Ammon's horn (tissue), 1 donor: ENCODE measurements around the gene MCM3.
A peak's percentile ranks its signal among the peaks of the same experiment; 100 is the strongest.

Experiments used
- DNase-seq: peaks from one replicate; pipeline ENCODE4 v3.0.0-alpha.2; 2016; ENCODE audit warnings: low spot score

MCM3 gene

DNA sequence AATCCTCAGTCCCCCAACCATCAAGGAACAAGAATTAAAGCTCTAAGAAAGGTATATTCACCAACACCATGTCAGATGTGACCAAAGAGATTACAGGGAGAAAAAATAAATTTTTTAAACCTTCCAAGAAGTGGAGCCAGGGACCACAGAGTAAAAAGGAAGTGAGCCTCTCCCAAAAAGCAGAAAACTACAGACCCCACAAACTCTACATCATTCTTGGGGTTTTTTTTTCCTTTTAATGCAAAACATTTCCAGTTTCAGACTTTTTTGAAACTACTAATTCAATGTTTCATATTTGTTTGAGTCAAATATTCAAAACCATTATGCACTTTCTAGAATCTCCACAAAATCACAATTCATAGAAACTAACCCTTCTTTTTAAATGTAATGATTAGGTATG is 33.4 kb downstream of the MCM3 start:
- no peak for DNase-seq

DNA sequence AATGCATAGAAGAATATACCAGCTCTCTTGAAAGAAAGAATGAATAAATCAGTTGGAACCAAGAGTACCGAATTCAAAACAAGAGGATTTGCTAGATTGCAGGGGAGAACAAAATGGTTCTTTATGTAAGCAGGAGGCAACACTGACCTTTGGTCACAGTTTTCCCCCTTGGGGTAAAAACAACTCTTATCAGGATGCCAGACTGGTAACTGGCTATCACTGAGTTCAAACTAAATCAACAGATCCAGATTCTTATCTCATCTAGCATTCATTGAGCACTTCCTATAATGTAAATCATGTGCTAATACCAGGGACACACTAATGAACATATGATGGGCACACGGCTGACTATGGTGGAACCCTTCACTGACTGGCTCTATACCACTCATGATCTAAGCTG is 35.5 kb downstream of the MCM3 start:
- DNase-seq, result no peak

DNA sequence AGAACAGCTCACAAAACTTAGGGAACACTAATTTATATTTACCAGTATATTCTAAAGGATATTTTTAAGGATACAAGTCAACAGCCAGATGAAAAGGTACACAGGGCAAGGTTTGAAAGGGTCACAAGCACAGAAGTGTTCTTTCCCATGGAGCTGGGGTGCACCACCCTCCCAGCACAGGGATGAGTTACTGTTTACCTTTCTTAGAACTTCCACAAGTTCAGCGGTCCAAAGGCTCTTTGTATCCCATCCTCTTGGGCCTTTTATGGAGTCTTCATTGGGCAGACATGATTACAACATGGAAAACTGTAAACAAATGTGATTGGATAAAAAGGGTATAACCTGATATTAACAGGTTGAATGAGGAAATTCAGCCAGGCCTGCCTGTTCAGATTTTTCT is 39.1 kb downstream of the MCM3 start:
- no peak for DNase-seq

DNA sequence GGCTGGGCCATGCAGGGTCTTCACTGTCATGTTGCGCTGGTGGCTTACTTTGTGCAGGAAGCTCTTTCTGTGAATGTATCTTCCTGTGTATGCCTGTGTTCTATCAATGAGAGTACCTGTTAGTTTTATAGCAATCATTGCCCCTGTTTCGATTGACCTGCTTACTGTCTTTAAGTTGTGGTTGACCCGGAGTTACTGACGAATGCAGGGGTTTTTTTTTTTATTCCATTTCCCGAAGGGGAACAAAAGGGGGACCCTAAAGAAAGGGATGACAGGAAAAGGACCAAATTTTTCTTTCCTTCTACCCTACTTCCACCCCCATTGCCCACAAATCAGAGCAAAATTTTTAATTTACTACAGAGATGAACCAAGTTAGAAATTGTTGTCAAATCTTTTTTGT is 40.1 kb downstream of the MCM3 start, which contains the start of gene IL17F:
IL17F (minus strand) TSS at position 101 of the 400 bp plus-strand sequence; CDS start at position 30, 71 bp downstream.
- no peak for DNase-seq

DNA sequence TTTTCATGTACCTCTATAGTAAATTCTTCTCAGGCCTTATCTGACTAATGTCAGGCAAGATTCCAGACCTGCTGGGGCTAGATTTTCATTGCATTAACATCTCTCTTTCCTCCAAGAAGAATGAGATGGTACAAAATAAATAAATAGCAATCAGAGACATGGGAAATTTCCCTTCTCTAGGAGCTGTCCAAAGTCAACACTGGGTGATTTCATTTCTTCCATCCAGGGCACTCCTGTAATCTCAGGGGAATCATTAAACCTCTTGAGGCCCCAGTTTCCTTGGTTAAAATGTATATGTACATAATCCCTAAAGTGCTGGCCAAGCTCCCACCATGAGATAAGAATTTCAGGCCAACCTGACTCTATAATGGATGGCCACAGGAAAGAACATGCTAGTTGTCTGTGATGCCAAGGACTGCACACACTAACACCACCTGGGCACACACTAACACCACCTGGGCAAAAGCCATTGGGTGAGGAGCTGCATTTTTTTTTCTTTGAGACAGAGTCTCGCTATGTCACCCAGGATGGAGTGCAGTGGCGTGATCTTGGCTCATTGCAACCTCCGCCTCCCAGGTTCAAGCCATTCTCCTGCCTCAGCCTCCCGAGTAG is 41.2 kb downstream of the MCM3 start:
- DNase-seq, result no peak

DNA sequence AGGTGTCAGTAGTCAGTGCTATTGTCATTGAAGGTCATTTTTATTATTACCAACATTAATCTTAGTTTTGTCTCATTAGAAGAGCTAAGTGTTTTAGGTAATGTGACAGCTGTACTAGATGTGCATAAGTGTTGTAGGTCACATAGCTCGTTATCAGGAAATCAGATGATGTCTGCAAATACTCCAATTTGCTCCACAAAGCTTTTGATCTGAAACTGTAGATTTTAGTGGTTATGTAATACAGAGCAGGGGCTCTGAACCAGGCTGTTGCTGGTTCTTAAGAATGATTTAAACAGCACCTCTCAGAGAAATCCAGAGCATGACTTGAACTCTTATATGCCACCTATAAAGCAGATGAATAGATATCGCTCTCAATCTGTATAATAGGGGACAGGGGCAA is 42.7 kb downstream of the MCM3 start:
- no peak for DNase-seq

DNA sequence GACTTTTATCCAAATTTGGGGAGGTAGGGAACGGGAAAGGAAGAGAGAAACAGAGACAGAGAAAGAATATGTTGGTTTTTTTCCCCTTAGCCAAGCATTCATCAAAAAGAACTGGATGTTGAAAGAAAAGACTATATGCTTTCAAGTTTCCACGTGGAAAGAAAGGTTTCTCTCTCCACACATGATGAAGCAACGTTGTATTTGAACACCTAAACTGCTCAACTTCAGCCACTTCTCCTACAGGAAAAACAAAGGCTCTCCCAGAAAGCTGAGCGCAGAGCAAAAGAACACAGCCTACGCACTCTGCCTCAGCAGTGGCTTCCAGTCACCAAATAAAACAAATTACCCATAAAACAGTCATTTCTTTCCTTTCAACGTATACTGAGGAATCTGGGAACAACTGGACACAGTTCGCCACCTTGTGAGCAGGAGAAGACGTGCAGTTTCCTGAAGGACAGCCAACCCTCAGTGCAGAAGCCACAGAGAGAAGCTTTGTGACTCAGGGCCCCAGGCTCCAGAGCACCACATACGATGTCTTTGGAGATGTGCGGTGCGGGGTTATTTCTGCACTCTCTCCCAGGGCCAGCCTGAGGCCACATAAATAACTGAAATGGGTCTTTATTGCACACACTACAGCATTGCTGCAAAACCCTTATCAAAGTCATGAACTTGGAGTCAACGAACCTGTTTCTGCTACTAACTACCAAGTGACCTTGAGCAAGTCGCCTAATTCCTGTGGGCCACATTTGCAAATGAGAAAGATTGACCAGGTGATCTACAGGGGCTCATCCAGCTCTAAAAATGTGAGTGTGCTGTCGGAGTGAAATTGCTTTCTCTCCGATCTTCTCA is 50.3 kb downstream of the MCM3 start:
- peak; percentile 3 for DNase-seq

DNA sequence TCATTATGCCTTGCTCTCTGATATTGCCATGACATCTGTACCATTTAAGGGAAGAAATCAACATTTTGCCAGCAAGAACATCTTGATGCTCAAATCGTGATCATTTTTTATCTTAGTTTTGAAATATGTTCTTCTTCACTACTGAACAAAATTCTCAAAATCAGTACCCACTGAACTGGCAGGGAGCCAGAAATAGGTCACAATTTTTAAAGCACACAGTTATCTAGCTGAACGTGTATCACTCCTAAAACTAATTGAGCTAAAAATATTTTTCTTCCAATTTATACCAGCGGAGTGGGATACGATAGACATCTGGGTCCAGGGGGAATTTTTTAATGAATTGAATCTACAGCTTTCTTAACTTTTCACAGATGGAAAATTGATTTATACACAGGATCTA is 51.5 kb downstream of the MCM3 start:
- DNase-seq, result no peak

DNA sequence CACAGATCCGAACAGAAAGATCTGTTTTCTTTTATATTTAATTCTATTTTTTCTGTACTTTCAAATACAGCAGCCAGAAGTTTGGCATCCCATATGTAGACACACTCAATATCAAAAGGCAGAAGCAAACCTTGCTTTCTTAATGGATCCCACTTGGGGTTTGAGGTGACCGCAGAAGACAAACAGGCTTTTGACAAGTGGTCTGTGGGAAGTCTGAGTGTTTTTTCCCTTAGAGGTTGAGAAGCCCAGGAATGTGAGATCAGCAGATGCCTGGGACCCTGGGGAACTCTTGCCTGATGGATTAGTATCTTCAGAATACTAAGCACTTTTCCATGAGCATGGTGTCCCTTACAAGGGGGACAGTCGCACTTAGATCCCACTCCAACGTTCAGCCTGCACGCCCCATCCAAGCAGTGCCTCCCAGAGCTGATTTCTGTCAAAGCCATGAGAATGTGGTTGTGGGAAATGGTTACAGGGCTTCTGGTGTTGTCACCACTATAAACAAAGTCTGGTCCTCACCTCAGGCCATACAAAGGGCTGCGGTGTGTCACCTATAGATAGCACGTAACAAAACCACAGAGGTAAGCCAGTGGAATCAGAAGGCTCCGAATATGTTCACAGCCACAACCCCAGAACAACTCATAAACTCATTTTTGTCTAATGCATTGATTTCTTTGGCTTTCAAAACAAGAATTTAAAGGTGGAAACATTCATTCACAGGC is 53.0 kb downstream of the MCM3 start:
- no peak for DNase-seq

DNA sequence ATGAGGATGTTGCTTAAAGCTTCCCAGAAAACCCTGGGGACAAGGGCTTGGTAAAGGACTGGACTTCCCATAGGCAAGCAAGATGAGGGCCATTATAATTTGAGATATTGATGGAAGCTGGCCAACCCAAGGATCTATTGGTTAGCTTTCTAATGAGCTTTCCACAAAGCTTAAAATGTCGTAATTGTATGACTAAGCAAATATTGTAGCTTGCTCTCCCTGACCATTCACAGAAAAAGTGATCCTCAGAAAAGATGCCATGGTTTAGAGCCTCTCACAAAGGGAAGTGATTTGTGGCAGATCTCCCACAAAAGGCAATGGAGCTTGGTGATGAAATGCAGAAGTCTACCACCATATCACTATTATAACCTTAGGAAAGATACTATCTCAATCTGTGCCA is 53.9 kb downstream of the MCM3 start:
- DNase-seq, result no peak

DNA sequence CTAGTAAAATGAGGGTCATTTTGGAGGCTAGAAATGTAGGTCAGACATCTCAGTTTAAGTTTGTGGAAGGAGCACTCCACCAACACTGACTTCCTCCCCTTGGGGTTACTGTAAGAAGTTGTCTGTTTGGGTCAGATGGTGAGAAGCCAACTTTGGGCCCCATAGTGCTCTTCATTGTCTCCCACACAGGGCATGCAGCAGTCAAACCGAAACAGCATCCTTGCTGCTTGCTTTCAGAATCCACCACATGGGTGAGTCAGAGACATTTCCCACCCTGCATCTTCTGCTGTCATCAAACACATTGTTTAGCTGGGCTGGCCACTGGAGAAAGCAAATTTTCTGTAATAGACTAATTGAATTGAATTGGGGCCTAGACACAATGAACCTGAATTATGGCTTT is 57.0 kb downstream of the MCM3 start:
- no peak for DNase-seq

DNA sequence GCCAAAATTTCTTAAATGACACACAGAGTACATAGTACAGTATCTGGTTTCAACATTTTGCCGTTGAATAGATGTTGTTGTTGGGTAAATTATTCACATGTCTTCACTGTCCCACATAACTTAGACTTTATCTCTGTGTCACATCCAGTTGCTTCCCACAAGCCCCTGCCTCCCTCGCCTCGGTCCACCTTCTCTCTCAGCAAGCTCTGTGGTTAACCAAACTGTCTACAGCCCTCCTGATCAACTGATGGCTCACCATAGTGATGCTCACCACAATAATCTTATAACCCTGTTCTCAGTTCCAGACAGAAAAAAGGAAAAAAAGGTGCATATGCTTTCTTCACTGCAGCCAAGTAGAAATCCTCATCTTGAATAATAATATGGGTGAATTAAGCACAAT is 63.2 kb downstream of the MCM3 start:
- no peak for DNase-seq

DNA sequence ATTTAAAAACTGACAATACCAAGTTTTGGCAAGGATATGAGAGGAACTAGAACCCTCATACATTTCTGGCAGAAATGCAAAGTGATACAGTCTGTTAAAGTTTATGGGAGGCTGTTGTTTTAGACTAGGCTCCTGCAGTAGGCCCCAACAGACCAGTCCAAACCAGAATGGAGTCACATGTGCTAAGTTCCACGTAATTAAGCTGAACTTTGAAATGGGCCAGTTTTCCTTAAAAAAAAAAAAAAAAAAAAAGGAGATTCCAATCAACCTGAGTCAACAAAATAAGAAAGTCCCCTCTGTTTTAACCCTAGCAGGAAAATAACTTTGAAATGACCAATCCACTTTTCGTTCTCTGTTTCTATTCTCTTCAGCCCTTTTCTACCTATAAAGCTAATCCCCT is 66.8 kb downstream of the MCM3 start:
- DNase-seq, result no peak

DNA sequence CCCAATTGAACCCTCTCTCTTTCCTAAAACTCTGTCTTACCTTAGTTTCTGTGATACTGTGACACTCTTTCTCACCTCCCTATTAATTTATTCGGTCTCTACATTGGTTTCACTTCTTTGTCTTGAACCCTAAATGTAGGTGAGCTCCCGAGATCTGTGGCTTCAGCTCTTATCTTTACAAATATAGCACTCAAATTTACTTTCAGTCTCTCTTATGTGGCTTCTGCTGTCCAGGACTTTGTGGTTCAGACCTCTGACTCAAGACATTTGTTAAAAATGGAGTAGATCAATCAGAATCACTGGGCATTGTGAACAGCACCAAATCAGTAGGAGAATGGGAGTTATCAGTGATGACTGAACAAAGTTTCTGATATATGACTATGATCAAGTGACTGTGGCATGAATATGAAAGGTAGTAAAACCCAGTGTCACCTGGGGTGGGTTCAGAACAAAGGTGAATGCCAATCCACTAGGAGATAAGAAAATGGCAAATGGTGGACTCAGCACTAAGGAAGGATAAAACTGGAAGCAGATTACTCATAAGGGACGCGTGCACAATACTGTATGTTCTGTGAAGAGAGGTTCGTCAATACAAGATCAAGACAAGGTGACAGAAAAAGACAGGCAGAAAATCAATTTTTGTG is 67.5 kb downstream of the MCM3 start:
- no peak for DNase-seq

DNA sequence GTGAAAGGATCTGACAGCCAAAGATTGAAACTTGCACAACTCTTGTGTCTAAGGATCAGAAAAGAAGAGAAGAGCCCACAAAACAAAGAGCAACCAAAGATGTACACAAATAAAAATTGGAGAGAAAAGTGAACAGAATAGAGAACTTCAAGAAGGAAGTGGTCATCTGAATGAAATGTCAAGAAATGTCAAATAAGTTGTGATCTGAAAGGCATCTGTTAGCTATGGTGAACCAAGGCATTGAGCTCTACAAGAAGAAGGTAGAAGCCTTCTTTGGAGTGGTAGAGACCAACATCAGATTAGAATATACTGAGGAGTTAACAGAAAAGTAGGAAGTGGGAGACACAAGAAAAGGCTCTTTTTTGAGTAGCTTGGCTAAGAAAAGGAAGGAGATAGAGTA is 68.8 kb downstream of the MCM3 start:
- no peak for DNase-seq
